Measurements from ENCODE around the gene RNF144B.

DNA sequence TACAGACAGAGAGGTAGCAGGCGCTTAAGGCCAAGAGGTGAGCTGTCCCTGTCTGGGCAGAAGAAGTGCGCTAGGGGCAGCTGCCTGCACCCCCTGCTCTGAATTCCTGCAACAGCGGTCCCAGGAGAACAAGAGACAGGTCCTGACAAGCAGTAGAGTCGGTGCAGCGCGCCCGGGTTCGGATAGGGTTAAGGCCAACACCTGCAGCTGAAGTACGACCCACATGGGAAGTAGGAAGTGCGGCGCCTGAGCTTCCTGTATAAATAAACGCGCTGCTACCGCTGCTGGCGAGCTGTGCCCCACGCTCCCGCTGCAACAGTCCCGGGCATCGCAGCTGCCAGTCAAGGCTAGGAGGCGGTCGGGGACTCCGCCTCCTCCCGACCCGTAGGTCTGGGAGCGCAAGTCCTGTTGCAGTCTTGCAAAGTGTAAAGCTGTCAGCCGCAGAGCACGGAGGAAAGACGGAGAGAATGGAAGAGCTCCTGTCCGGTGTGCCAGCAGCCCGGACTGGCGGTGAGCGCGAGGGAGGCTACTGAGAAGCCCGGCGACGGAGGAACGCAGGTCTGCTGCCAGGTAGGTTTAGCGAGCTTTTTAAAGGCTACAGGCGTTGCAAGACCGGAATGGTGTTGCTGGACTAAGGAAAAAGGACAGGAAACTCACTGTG is at the start of gene RNF144B:
- TF ChIP-seq, protein P1, sequence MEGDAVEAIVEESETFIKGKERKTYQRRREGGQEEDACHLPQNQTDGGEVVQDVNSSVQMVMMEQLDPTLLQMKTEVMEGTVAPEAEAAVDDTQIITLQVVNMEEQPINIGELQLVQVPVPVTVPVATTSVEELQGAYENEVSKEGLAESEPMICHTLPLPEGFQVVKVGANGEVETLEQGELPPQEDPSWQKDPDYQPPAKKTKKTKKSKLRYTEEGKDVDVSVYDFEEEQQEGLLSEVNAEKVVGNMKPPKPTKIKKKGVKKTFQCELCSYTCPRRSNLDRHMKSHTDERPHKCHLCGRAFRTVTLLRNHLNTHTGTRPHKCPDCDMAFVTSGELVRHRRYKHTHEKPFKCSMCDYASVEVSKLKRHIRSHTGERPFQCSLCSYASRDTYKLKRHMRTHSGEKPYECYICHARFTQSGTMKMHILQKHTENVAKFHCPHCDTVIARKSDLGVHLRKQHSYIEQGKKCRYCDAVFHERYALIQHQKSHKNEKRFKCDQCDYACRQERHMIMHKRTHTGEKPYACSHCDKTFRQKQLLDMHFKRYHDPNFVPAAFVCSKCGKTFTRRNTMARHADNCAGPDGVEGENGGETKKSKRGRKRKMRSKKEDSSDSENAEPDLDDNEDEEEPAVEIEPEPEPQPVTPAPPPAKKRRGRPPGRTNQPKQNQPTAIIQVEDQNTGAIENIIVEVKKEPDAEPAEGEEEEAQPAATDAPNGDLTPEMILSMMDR (IDR thresholded peaks at IDR 0.05) = no peak
- TF ChIP-seq POLR2A (IDR thresholded peaks at IDR 0.05) = peak; percentile 35
